Measurements from ENCODE around the gene KCTD1. TPM values are rescaled to one million over a fixed set of nuclear protein-coding genes. Genes with fewer than 3 reads are reported as not detected.

Gene KCTD1
- total and polyA plus RNA-seq, 2 of the 8 experiments (the other 6 are each of a cell fraction or from before 2014, with no cell fraction given): 7.7 to 14.0 TPM

GRCh38 chr18:26568926-26569665 lies 20.7 kb upstream of the KCTD1 start:
- H3K4me1 ChIP-seq (replicated peaks in 1 of 4; ENCODE audit: control insufficient read depth in 3 of 4, insufficient read depth in 4 of 4, low read length in 3 of 4): peaks cover 0 to 6% (median 1%) of the 10 kb centered on the region in 4 experiments; a peak in 4 of 7 replicates
- no peak overlapping the region for H3K18ac ChIP-seq (ENCODE audit: extremely low read depth, low read length)
- no peak overlapping the region for H3K14ac ChIP-seq (ENCODE audit: insufficient read length)
- H3K4ac ChIP-seq (replicated peaks; ENCODE audit: insufficient read length, low read depth, low read length): no peak overlapping the region
- DNase-seq (ENCODE audit: low read depth in 1 of 2, low spot score in 2 of 2) (no peak), FAIRE-seq (no peak)
- no peak overlapping the region for H4K8ac ChIP-seq (ENCODE audit: extremely low read depth, insufficient read depth, low read length)
- H3K56ac ChIP-seq (replicated peaks; ENCODE audit: insufficient read length, low read depth, low read length): no peak overlapping the region
- CTCF ChIA-PET (ENCODE audit: partially characterized antibody): interaction anchor here (0.5 to 1.6 kb wide), 19 partner anchors 9 to 272 kb away, joined by 3 to 7 read pairs (median 4); partner anchors contain the start of gene KCTD1
- no peak overlapping the region for H2AK5ac ChIP-seq (ENCODE audit: low read depth, low read length)
- no peaks in the 10 kb centered on the region for H3K23me2 ChIP-seq (ENCODE audit: low read depth, low read length)
- no peak overlapping the region for H2BK120ac ChIP-seq (replicated peaks; ENCODE audit: low read depth, low read length)
- H3K27me3 ChIP-seq (replicated peaks in 1 of 4; ENCODE audit: control insufficient read depth in 3 of 4, extremely low read depth in 1 of 4, insufficient read depth in 3 of 4, low read length in 3 of 4): peaks cover 0 to 2% (median 0%) of the 10 kb centered on the region in 4 experiments; a peak in 1 of 7 replicates
- H3K4me2 ChIP-seq (ENCODE audit: insufficient read depth in 1 of 2, low read depth in 2 of 2, low read length in 2 of 2): peak overlapping the region in 1 of 2 experiments; percentile 32; a peak in 1 of 4 replicates
- H2BK5ac ChIP-seq (ENCODE audit: low read depth, low read length): no peak overlapping the region
- H2BK20ac ChIP-seq (ENCODE audit: low read length): no peak overlapping the region
- POLR2A ChIA-PET (ENCODE audit: partially characterized antibody): interaction anchor here (1.1 kb wide), 1 partner anchor 21 kb away, joined by 5 read pairs; the partner anchor contains the start of gene KCTD1
- no peak overlapping the region for H3K23ac ChIP-seq (ENCODE audit: insufficient read length)
- no peak overlapping the region for H4K91ac ChIP-seq (replicated peaks; ENCODE audit: insufficient read length, low read length)
- no peak overlapping the region for H3K9ac ChIP-seq (replicated peaks in 1 of 4; ENCODE audit: extremely low read depth in 1 of 4, low read depth in 3 of 4, low read length in 3 of 4)
- no peak overlapping the region for H3K4me3 ChIP-seq (ENCODE audit: extremely low read depth in 1 of 4, insufficient read depth in 2 of 4, low read depth in 3 of 4, low read length in 4 of 4)
- H4K20me1 ChIP-seq (replicated peaks in 1 of 2; ENCODE audit: control insufficient read depth in 1 of 2, insufficient read depth in 2 of 2, low read length in 2 of 2): no peaks in the 10 kb centered on the region
- H2BK15ac ChIP-seq (ENCODE audit: low read length): no peak overlapping the region
- H3K36me3 ChIP-seq (ENCODE audit: control insufficient read depth in 2 of 4, insufficient read depth in 4 of 4, low read length in 3 of 4): no peaks in the 10 kb centered on the region
- no peaks in the 10 kb centered on the region for H3K79me1 ChIP-seq (ENCODE audit: low read depth, low read length)
- no peak overlapping the region for H4K5ac ChIP-seq (ENCODE audit: insufficient read length, low read depth, low read length)
- H2BK12ac ChIP-seq (ENCODE audit: low read depth, low read length): no peak overlapping the region
- WGBS, 2 experiments (ENCODE audit: extremely low coverage in 1 of 2, insufficient coverage in 1 of 2, insufficient read length in 1 of 2, insufficient replicate concordance in 2 of 2, low coverage in 1 of 2, low lambda C conversion rate in 2 of 2, missing lambda C conversion rate in 1 of 2): 34% methylated on average over 5 of the region's 5 CpGs; no CpG with 5 or more reads in 1 of the 2 experiments
- no peaks in the 10 kb centered on the region for H3K9me3 ChIP-seq (ENCODE audit: insufficient read depth in 2 of 2, low read depth in 1 of 2, low read length in 1 of 2)
- H2AFZ ChIP-seq (ENCODE audit: low read length): no peak overlapping the region
- no peaks in the 10 kb centered on the region for H3K79me2 ChIP-seq (ENCODE audit: control insufficient read depth in 1 of 2, insufficient read depth in 2 of 2, low read length in 2 of 2)
- H3K27ac ChIP-seq (ENCODE audit: low read depth, low read length): no peak overlapping the region
- TF ChIP-seq ATF2 (IDR thresholded peaks at IDR 0.05; ENCODE audit: low read length) (no peak), SP2 (IDR thresholded peaks at IDR 0.05; ENCODE audit: low read length) (no peak), USF2 (IDR thresholded peaks at IDR 0.05; ENCODE audit: low read length) (no peak), ZNF274 (IDR thresholded peaks at IDR 0.05; ENCODE audit: borderline replicate concordance, extremely low read depth, low read length) (no peak), TAF1 (IDR thresholded peaks at IDR 0.05; ENCODE audit: low read depth, low read length) (no peak), BCL11A (IDR thresholded peaks at IDR 0.05; ENCODE audit: low read depth in 2 of 2, low read length in 2 of 2) (no peak), HDAC6 (IDR thresholded peaks at IDR 0.05; ENCODE audit: low read depth, low read length) (no peak), POU5F1 (IDR thresholded peaks at IDR 0.05; ENCODE audit: low read depth, low read length) (no peak), RFX5 (IDR thresholded peaks at IDR 0.05; ENCODE audit: borderline replicate concordance, low read depth, low read length) (no peak)

Data from H1 (cell line).